A549 (cell line): Measurements from ENCODE around the gene CRADD.

Experiments used
- BCL3 ChIP-seq: fragments of >200 bp; sonication (Bioruptor Twin); formaldehyde crosslinking; IDR thresholded peaks from 3 replicates; pipeline ENCODE4 v1.6.1; 2016
- BHLHE40 ChIP-seq: IDR thresholded peaks from 2 replicates; pipeline ENCODE4 v1.6.1; 2012; ENCODE audit warnings: low read depth, low read length, inconsistent platforms
- EP300 ChIP-seq, 2 experiments: fragments of >200 bp; sonication (Bioruptor Twin); formaldehyde crosslinking; IDR thresholded peaks; 2 replicates in 1 of 2; 3 replicates in 1 of 2; pipeline ENCODE4 v1.6.1; 2016 to 2017
- JUNB ChIP-seq: fragments of >200 bp; sonication (Bioruptor Twin); formaldehyde crosslinking; IDR thresholded peaks from 2 replicates; pipeline ENCODE4 v1.6.1; 2016
- MYC ChIP-seq: IDR thresholded peaks from 2 replicates; pipeline ENCODE4 v1.6.1; 2012; ENCODE audit warnings: mild to moderate bottlenecking, inconsistent platforms, low read length, improper control_type of control experiment, borderline replicate concordance
- RCOR1 ChIP-seq: fragments of 150-350 bp; IDR thresholded peaks from 2 replicates; pipeline ENCODE4 v1.6.1; 2014; ENCODE audit warnings: antibody characterized with exemption, low read length, low read depth
- SREBF2 ChIP-seq: fragments of 450-650 bp; IDR thresholded peaks from 2 replicates; pipeline ENCODE4 v1.6.1; 2014; ENCODE audit warnings: mild to moderate bottlenecking, moderate library complexity
- TF ChIP-seq, protein P1 (sequence below): fragments of >200 bp; sonication (Bioruptor Twin); formaldehyde crosslinking; IDR thresholded peaks from 3 replicates; pipeline ENCODE4 v1.5.1; 2016

DNA sequence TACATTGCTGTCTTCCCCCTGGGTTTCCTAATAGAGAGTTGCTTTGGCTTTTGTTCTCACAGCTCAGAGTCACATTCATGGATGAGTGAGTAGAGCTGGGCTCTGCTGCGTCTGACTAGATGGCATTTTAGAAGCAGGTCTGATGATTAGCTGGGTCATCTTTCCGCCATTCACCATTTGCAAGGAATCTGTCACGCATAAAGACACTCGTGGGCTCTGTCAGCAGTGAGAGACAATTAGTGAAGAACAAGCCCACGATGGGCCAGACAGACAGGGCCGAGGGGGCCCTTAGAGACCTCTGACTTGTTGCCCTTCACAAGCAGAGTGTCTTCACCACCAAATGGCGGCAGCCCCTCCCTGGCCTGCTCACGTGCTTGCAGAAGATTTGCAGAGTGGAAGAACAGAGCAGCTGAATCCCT, 175.0 kb downstream of the CRADD start:
- TF ChIP-seq, protein P1, sequence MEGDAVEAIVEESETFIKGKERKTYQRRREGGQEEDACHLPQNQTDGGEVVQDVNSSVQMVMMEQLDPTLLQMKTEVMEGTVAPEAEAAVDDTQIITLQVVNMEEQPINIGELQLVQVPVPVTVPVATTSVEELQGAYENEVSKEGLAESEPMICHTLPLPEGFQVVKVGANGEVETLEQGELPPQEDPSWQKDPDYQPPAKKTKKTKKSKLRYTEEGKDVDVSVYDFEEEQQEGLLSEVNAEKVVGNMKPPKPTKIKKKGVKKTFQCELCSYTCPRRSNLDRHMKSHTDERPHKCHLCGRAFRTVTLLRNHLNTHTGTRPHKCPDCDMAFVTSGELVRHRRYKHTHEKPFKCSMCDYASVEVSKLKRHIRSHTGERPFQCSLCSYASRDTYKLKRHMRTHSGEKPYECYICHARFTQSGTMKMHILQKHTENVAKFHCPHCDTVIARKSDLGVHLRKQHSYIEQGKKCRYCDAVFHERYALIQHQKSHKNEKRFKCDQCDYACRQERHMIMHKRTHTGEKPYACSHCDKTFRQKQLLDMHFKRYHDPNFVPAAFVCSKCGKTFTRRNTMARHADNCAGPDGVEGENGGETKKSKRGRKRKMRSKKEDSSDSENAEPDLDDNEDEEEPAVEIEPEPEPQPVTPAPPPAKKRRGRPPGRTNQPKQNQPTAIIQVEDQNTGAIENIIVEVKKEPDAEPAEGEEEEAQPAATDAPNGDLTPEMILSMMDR, result no peak
- TF ChIP-seq SREBF2 (no peak), MYC (no peak), RCOR1 (no peak), BCL3 (no peak), JUNB (no peak), BHLHE40 (no peak), EP300 (IDR thresholded peaks at IDR 0.05) (no peak)
